RWPE2 (cell line): ENCODE measurements around the gene MAP3K13.

Experiments used
- ATAC-seq: fragments of 200-7000 bp; cut with Tn5 transposase; 3 replicates; pipeline ENCODE4 v1.9.1; 2021; ENCODE audit warnings: low read depth
- DNase-seq: peaks from one replicate; pipeline ENCODE4 v3.0.0-alpha.2; 2020; ENCODE audit warnings: low spot score
- H3K27ac ChIP-seq: fragments of 450-650 bp; 2 replicates; pipeline ENCODE4 v1.5.1; 2017; ENCODE audit warnings: mild to moderate bottlenecking; ENCODE audit not compliant: poor library complexity, severe bottlenecking
- H3K27me3 ChIP-seq: fragments of 250-450 bp; sonication (Bioruptor Pico); 2 replicates; pipeline ENCODE4 v1.5.1; 2021; ENCODE audit warnings: mild to moderate bottlenecking, moderate library complexity; ENCODE audit not compliant: insufficient read depth, poor library complexity, severe bottlenecking
- H3K36me3 ChIP-seq: fragments of 250-450 bp; sonication (Bioruptor Pico); 2 replicates; pipeline ENCODE4 v1.5.1; 2020; ENCODE audit warnings: low read depth, mild to moderate bottlenecking, moderate library complexity
- H3K4me1 ChIP-seq: fragments of 250-450 bp; sonication (Bioruptor Pico); 2 replicates; pipeline ENCODE4 v1.5.1; 2021; ENCODE audit warnings: mild to moderate bottlenecking, moderate library complexity; ENCODE audit not compliant: insufficient read depth, poor library complexity, severe bottlenecking
- H3K4me3 ChIP-seq: fragments of 250-450 bp; sonication (Bioruptor Pico); 2 replicates; pipeline ENCODE4 v1.5.1; 2021; ENCODE audit warnings: mild to moderate bottlenecking, moderate library complexity; ENCODE audit not compliant: severe bottlenecking
- H3K9me3 ChIP-seq: fragments of 250-450 bp; sonication (Bioruptor Pico); 2 replicates; pipeline ENCODE4 v1.5.1; 2021; ENCODE audit warnings: mild to moderate bottlenecking, moderate library complexity; ENCODE audit not compliant: severe bottlenecking
- CTCF ChIP-seq: fragments of 450-650 bp; IDR thresholded peaks from one replicate; pipeline ENCODE4 v1.5.1; 2017; ENCODE audit warnings: mild to moderate bottlenecking, moderate library complexity; ENCODE audit not compliant: poor library complexity, severe bottlenecking

MAP3K13 gene

GRCh38 chr3:185402561-185402960 is 39.6 kb downstream of the MAP3K13 start:
- Histone ChIP-seq H3K9me3 (no peaks in the 10 kb centered on the region), H3K27ac (no peak overlapping the region), H3K4me3 (no peak overlapping the region), H3K27me3 (no peaks in the 10 kb centered on the region), H3K36me3 (no peaks in the 10 kb centered on the region), H3K4me1 (no peaks in the 10 kb centered on the region)
- no peak for ATAC-seq
- no peak for TF ChIP-seq CTCF
- no peak for DNase-seq

GRCh38 chr3:185403002-185403401 is 40.1 kb downstream of the MAP3K13 start:
- ATAC-seq (no peak), DNase-seq (no peak)
- no peak for TF ChIP-seq CTCF
- no peak overlapping the region for H3K4me3 ChIP-seq
- H3K36me3 ChIP-seq: no peaks in the 10 kb centered on the region
- no peak overlapping the region for H3K27ac ChIP-seq
- no peaks in the 10 kb centered on the region for H3K4me1 ChIP-seq
- H3K27me3 ChIP-seq: no peaks in the 10 kb centered on the region
- H3K9me3 ChIP-seq: no peaks in the 10 kb centered on the region

- Histone ChIP-seq H3K27me3 (no peaks in the 10 kb centered on the region), H3K4me3 (no peak overlapping the region), H3K27ac (no peak overlapping the region), H3K4me1 (no peaks in the 10 kb centered on the region), H3K9me3 (no peaks in the 10 kb centered on the region), H3K36me3 (no peaks in the 10 kb centered on the region)
- TF ChIP-seq CTCF: no peak
- ATAC-seq (no peak), DNase-seq (no peak)
Observed at GRCh38 chr3:185405243-185405642, 42.3 kb downstream of the MAP3K13 start.

GRCh38 chr3:185405664-185406063 is 42.7 kb downstream of the MAP3K13 start:
- TF ChIP-seq CTCF: no peak
- peaks cover 1% of the 10 kb centered on the region for H3K4me1 ChIP-seq
- no peak overlapping the region for H3K4me3 ChIP-seq
- H3K27me3 ChIP-seq: no peaks in the 10 kb centered on the region
- no peaks in the 10 kb centered on the region for H3K9me3 ChIP-seq
- DNase-seq: no peak
- no peaks in the 10 kb centered on the region for H3K36me3 ChIP-seq
- H3K27ac ChIP-seq: no peak overlapping the region
- no peak for ATAC-seq

- DNase-seq (no peak), ATAC-seq (no peak)
- no peak overlapping the region for H3K4me3 ChIP-seq
- H3K36me3 ChIP-seq: no peaks in the 10 kb centered on the region
- H3K27me3 ChIP-seq: no peaks in the 10 kb centered on the region
- no peak overlapping the region for H3K27ac ChIP-seq
- no peaks in the 10 kb centered on the region for H3K9me3 ChIP-seq
- H3K4me1 ChIP-seq: peaks cover 6% of the 10 kb centered on the region
- TF ChIP-seq CTCF: no peak
Observed at GRCh38 chr3:185406121-185406620, 43.2 kb downstream of the MAP3K13 start.
